Stimulated activated CD4-positive, alpha-beta T cell treated with anti-CD3 and anti-CD28 coated beads, Interleukin-15, amount 100 ng/mL, for 1 hour (primary cell): ENCODE measurements around the gene PTPN23.
"Not testable (repeated sequence)": the region's sequence is repeated elsewhere in the genome, so short reads cannot be mapped to it uniquely, and the experiment has no call there.

Experiments
- DNase-seq, 2 donors: peaks; one replicate each; pipeline ENCODE4 v3.0.0-alpha.2; 2020; ENCODE audit warnings: low read depth in 1 of 2, low spot score in 1 of 2

Gene PTPN23

GRCh38 chr3:47440131-47440530 is 59.3 kb downstream of the PTPN23 start:
- no peak for DNase-seq

DNA sequence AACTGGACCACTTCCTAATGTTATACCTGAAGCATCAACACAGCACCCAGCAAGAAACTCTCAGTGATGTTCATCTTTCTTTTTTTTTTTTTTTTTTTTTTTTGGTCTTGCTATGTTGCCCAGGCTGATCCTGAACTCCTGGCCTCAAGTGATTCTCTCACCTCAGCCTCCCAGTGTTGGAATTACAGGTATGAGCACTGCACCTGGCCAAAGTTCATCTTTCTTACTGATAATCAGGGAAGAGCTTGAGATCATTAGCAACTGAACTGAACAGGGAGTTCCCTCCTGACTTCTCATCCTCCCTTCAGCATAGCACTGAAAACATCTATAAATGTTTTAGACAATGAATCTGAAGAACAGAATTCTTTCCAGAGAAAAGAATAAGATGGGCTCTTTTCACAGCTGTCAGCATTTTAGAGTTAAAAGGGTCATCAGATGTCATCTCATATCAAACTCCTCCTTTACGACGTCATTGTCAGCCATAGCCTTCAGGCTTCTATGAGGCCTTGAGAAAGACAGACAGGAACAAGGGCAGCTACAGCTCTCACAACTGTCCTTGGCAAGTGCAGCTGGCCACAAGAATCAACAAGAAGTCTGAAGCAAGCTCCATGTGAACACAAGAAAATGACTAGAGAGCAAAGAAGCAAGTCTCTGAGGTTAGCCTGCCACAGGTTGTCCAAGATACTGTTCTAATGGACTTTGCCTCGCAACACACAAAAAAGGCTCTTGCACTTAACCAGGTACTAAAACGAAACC is 61.2 kb downstream of the PTPN23 start:
- no peak for DNase-seq

- no peak for DNase-seq
Measured at GRCh38 chr3:47443611-47443995, 62.8 kb downstream of the PTPN23 start.

DNA sequence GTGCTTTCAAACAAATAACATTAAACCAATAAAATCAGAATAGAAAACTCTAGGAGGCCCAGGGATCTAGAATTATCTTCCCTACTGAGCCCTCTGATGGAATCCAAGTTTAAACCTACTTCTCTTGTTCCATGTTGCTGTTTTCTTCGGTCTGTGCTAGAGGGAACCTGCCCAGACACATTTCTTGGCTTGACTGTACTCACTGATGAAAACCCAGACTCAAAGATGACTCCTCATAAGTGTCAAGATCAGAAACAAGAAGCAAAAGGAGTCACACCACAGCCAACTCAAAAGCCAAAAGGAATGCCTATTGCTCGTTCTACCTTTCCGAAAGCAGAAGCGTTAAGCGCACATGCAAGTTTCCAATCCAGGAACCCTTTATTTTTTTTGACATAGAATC is 63.3 kb downstream of the PTPN23 start:
- DNase-seq, result no peak

GRCh38 chr3:47452453-47453215 is 71.8 kb downstream of the PTPN23 start:
- no peak for DNase-seq

- DNase-seq, result no peak
Measured at GRCh38 chr3:47455806-47456452, 75.1 kb downstream of the PTPN23 start.

GRCh38 chr3:47456984-47457383 is 76.2 kb downstream of the PTPN23 start:
- no peak for DNase-seq

DNA sequence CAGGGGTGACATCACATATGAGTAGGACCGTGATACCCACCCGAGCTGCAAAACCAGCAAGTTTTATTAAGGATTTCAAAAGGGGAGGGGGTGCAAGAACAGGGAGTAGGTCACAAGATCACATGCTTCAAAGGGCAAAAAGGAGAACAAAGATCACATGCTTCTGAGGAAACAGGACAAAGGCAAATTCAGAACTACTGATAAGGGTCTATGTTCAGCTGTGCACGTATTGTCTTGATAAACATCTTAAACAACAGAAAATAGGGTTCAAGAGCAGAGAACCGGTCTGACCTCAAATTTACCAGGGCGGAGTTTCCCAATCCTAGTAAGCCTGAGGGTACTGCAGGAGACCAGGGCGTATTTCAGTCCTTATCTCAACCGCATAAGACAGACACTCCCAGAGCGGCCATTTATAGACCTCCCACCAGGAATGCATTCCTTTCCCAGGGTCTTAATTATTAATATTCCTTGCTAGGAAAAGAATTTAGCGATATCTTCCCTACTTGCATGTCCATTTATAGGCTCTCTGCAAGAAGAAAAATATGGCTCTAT is 78.8 kb downstream of the PTPN23 start:
- DNase-seq, result not testable (repeated sequence)
